WERI-Rb-1 (cell line): ENCODE data around the gene GNAZ.

Experiments
- DNase-seq: peaks from one replicate; pipeline ENCODE4 v3.0.0-alpha.2; 2020
- H3K27ac ChIP-seq: fragments of 250-450 bp; sonication (Bioruptor Pico); 2 replicates; pipeline ENCODE4 v1.5.1; 2020; ENCODE audit warnings: mild to moderate bottlenecking, moderate library complexity
- H3K27me3 ChIP-seq: fragments of 250-450 bp; sonication (Bioruptor Pico); 2 replicates; pipeline ENCODE4 v1.5.1; 2021; ENCODE audit warnings: mild to moderate bottlenecking, low read depth, moderate library complexity; ENCODE audit not compliant: insufficient read depth, severe bottlenecking
- H3K36me3 ChIP-seq: fragments of 250-450 bp; sonication (Bioruptor Pico); 2 replicates; pipeline ENCODE4 v1.5.1; 2020; ENCODE audit warnings: mild to moderate bottlenecking, moderate library complexity
- H3K4me3 ChIP-seq: 2 replicates; pipeline ENCODE4 v1.5.1; 2011; ENCODE audit warnings: low read depth, mild to moderate bottlenecking, control low read depth, low read length
- H3K9me3 ChIP-seq: fragments of 250-450 bp; sonication (Bioruptor Pico); 2 replicates; pipeline ENCODE4 v1.5.1; 2021; ENCODE audit warnings: mild to moderate bottlenecking, moderate library complexity; ENCODE audit not compliant: severe bottlenecking
- TF ChIP-seq, protein P1 (sequence below): IDR thresholded peaks from 2 replicates; pipeline ENCODE4 v1.5.1; 2011; ENCODE audit warnings: low read depth, mild to moderate bottlenecking, control low read depth, inconsistent platforms, low read length

Gene GNAZ

DNA sequence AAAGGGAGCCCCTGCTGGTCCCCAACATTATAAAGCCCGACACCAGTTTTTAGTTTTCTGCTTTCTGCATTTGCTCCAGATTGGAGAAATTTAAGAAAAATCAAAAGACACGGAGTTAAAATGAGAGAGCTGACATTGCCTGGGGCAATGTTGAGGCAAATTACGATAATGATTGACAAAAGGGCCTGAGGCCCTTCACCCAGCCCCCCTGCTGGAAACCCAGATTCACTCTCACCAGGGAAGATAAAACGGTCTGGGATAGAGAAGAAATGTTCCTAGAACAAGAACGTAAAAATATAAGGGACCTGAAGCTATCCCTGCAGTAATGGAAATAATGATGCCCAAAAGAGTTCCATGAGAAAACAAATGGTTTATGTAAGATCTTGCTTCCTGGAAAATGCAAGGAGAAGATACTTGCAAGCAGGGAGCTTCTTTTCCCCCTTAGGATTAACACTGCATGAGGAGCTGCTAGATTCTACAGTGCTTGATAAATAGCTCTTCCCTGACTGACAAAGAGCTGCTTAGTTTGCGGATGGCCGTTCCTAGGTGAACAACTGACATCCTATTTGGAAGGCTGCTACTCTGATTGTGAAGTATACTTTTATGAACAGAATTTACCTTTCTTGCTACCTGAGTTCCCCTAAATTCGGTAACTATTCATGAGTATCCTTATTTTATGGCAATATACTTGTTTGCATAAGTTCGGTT is 40.6 kb upstream of the GNAZ start:
- Histone ChIP-seq H3K27ac (no peak overlapping the region), H3K9me3 (no peaks in the 10 kb centered on the region), H3K27me3 (no peaks in the 10 kb centered on the region), H3K36me3 (no peaks in the 10 kb centered on the region), H3K4me3 (no peak overlapping the region)
- DNase-seq, result no peak
- TF ChIP-seq, protein P1, sequence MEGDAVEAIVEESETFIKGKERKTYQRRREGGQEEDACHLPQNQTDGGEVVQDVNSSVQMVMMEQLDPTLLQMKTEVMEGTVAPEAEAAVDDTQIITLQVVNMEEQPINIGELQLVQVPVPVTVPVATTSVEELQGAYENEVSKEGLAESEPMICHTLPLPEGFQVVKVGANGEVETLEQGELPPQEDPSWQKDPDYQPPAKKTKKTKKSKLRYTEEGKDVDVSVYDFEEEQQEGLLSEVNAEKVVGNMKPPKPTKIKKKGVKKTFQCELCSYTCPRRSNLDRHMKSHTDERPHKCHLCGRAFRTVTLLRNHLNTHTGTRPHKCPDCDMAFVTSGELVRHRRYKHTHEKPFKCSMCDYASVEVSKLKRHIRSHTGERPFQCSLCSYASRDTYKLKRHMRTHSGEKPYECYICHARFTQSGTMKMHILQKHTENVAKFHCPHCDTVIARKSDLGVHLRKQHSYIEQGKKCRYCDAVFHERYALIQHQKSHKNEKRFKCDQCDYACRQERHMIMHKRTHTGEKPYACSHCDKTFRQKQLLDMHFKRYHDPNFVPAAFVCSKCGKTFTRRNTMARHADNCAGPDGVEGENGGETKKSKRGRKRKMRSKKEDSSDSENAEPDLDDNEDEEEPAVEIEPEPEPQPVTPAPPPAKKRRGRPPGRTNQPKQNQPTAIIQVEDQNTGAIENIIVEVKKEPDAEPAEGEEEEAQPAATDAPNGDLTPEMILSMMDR, result no peak

DNA sequence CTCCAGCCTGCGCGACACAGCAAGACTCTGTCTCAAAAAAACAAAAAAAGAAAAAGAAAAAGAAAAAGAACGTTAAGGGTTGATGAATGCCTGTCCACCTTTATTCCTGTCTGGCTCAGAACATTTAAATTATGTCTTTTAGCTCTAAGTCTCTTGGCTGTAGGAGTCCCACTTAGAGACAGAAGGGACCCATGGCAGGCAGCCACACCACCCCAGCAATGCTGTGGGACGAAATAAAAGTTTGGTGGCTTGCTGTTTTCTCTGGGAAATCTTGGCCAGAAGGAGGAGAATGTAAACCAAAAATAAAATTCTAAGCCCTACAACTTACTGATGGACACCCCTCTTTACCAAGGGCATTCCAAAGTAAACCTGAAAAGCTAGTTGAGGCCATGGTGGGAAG is 38.9 kb upstream of the GNAZ start:
- Histone ChIP-seq H3K36me3 (no peaks in the 10 kb centered on the region), H3K4me3 (no peak overlapping the region), H3K27ac (no peak overlapping the region), H3K27me3 (no peaks in the 10 kb centered on the region), H3K9me3 (no peaks in the 10 kb centered on the region)
- TF ChIP-seq, protein P1, result no peak
- no peak for DNase-seq

DNA sequence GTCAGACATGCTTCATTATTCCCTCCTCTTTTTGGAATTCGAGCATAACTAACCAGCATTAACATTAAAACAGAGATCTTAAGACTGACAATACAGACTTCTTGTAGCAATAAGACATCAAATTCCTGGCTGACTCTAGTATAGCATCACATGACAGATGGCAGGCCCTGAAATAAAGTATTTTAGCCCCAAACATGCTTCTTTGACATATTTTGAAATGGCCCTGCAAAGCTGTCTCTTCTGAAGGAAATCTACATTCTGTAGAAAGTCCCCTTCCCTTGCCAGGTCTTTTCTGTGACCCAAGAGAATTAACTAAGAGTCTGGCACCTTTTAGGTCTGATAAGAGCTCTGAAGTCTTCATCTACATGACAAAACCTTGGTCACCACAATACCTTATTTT is 38.5 kb upstream of the GNAZ start:
- no peak for DNase-seq
- Histone ChIP-seq H3K9me3 (no peaks in the 10 kb centered on the region), H3K27me3 (no peaks in the 10 kb centered on the region), H3K27ac (no peak overlapping the region), H3K36me3 (no peaks in the 10 kb centered on the region), H3K4me3 (no peak overlapping the region)
- TF ChIP-seq, protein P1, result no peak

DNA sequence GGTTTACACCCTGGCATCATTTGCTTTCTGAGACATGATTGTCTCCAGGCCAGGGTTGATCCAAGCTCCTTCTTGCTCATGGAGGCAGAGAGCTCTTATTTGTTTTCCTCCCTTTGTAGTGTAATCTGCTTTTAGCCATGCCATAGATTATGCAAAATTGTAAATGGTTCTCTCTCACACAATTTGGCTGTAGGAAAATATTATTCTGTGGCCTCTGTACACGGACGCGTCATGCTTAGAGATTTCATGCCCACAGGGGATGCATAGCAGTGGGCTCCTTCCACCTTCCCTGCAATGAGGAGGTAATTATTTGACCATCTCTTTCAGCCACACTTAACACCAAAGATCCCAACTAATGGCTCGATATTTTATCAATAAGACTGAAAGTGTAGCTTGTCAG is 37.7 kb upstream of the GNAZ start:
- DNase-seq, result no peak
- Histone ChIP-seq H3K36me3 (no peaks in the 10 kb centered on the region), H3K4me3 (no peak overlapping the region), H3K27ac (no peak overlapping the region), H3K27me3 (no peaks in the 10 kb centered on the region), H3K9me3 (no peaks in the 10 kb centered on the region)
- TF ChIP-seq, protein P1, result no peak

DNA sequence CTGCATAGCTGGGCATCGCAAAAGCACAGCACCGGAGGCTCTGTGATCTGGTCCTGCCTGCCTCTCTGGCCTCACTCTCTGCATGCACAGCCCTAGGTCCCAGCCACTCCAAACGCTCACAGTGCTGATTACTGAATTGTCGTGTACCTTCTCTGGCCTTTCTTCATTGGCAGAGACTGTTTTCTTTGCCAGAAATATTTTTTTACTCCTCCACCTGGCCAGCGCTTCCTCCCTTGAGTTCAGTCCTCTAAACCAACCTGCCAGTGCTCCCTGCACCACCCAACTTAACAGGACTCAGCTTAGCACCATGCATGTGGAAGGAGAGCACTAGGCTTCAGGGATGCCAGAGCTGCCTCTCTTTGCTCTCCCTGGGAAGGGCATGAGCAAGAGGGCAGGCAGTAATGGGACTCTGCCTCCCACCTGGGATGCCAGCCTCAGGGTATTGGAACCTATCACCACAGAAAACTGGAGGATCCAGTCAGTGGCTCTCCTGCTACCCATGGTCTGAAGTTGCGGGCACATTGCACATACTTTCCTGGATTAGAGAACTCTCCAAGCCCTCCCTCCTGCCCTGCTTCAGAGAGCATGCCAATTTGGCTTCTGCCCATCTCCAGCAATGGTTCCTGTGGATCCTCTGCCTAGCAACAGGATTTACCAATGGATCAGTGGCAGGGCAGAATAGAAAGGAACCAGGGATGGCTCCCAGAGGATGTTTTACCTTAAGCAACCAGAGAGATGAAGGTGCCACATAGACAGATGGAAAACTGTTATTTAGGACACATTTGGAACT is 37.0 kb upstream of the GNAZ start:
- no peaks in the 10 kb centered on the region for H3K9me3 ChIP-seq
- DNase-seq, result no peak
- no peak overlapping the region for H3K4me3 ChIP-seq
- no peaks in the 10 kb centered on the region for H3K27me3 ChIP-seq
- TF ChIP-seq, protein P1, result no peak
- H3K36me3 ChIP-seq, result no peaks in the 10 kb centered on the region
- H3K27ac ChIP-seq, result no peak overlapping the region
